Liver (tissue), 9 donors: ENCODE measurements around the gene SLC9A2. TPM values are rescaled to one million over a fixed set of nuclear protein-coding genes. Genes with fewer than 3 reads are reported as not detected.

Source experiments
- DNase-seq: peaks from one replicate; pipeline ENCODE4 v3.0.0-alpha.2; 2017; ENCODE audit warnings: low spot score
- H3K27ac ChIP-seq, 2 donors: one replicate each; pipeline ENCODE4 v1.7.0; 2013; ENCODE audit warnings: inconsistent platforms in 2 of 2, low read length in 2 of 2, control low read depth in 1 of 2, low read depth in 1 of 2, mild to moderate bottlenecking in 1 of 2
- H3K27me3 ChIP-seq, 4 donors: one replicate each; pipeline versions ENCODE4 v1.6.1 to v1.7.0; 2013; ENCODE audit warnings: low read length in 3 of 4, inconsistent platforms in 1 of 4, mild to moderate bottlenecking in 1 of 4, moderate library complexity in 1 of 4; ENCODE audit not compliant: control insufficient read depth in 4 of 4, insufficient read depth in 4 of 4
- H3K36me3 ChIP-seq, 4 donors: one replicate each; pipeline versions ENCODE4 v1.6.1 to v1.7.0; 2013; ENCODE audit warnings: low read length in 3 of 4, mild to moderate bottlenecking in 3 of 4, low read depth in 1 of 4, moderate library complexity in 1 of 4; ENCODE audit not compliant: control insufficient read depth in 4 of 4, insufficient read depth in 3 of 4
- H3K4me1 ChIP-seq, 4 donors: one replicate each; pipeline versions ENCODE4 v1.6.1 to v1.7.0; 2013; ENCODE audit warnings: low read length in 3 of 4, mild to moderate bottlenecking in 3 of 4, moderate library complexity in 1 of 4; ENCODE audit not compliant: control insufficient read depth in 4 of 4, insufficient read depth in 4 of 4
- H3K4me3 ChIP-seq, 3 donors: one replicate each; pipeline versions ENCODE4 v1.6.1 to v1.7.0; 2013; ENCODE audit warnings: low read length in 3 of 3, control low read depth in 1 of 3, low read depth in 1 of 3, mild to moderate bottlenecking in 1 of 3
- H3K9ac ChIP-seq, 2 donors: one replicate each; pipeline ENCODE4 v1.7.0; 2013; ENCODE audit warnings: low read length in 2 of 2, mild to moderate bottlenecking in 2 of 2, moderate library complexity in 2 of 2, control low read depth in 1 of 2, low read depth in 1 of 2
- H3K9me3 ChIP-seq, 4 donors: one replicate each; pipeline versions ENCODE4 v1.6.1 to v1.7.0; 2013; ENCODE audit warnings: low read length in 3 of 4; ENCODE audit not compliant: control insufficient read depth in 4 of 4
- ATF3 ChIP-seq: IDR thresholded peaks from 2 replicates; pipeline ENCODE4 v1.6.1; 2016; ENCODE audit warnings: antibody characterized with exemption
- EGR1 ChIP-seq, 2 donors: IDR thresholded peaks; 2 replicates each; pipeline ENCODE4 v1.6.1; 2016 to 2018; ENCODE audit warnings: antibody characterized with exemption in 2 of 2, low read depth in 2 of 2
- FOXA1 ChIP-seq: IDR thresholded peaks from 2 replicates; pipeline ENCODE4 v1.6.1; 2016; ENCODE audit warnings: antibody characterized with exemption
- FOXA2 ChIP-seq: IDR thresholded peaks from 2 replicates; pipeline ENCODE4 v1.6.1; 2016; ENCODE audit warnings: antibody characterized with exemption
- GABPA ChIP-seq, 2 donors: IDR thresholded peaks in 1 of 2; conservative IDR thresholded peaks in 1 of 2; 2 replicates each; pipeline ENCODE4 v1.6.1; 2016; ENCODE audit warnings: antibody characterized with exemption in 2 of 2, mild to moderate bottlenecking in 1 of 2, moderate library complexity in 1 of 2
- HNF4A ChIP-seq, 2 donors: conservative IDR thresholded peaks; 2 replicates each; pipeline ENCODE4 v1.6.1; 2016; ENCODE audit warnings: antibody characterized with exemption in 2 of 2, mild to moderate bottlenecking in 2 of 2
- HNF4G ChIP-seq: IDR thresholded peaks from 2 replicates; pipeline ENCODE4 v1.6.1; 2016; ENCODE audit warnings: antibody characterized with exemption
- JUND ChIP-seq, 2 donors: IDR thresholded peaks; 2 replicates each; pipeline ENCODE4 v1.6.1; 2016; ENCODE audit warnings: antibody characterized with exemption in 2 of 2
- MAX ChIP-seq: IDR thresholded peaks from 2 replicates; pipeline ENCODE4 v1.6.1; 2016; ENCODE audit warnings: antibody characterized with exemption
- NR2F2 ChIP-seq: IDR thresholded peaks from 2 replicates; pipeline ENCODE4 v1.6.1; 2016; ENCODE audit warnings: antibody characterized with exemption
- RAD21 ChIP-seq, 2 donors: IDR thresholded peaks; 2 replicates each; pipeline ENCODE4 v1.6.1; 2016; ENCODE audit warnings: antibody characterized with exemption in 2 of 2, mild to moderate bottlenecking in 2 of 2
- REST ChIP-seq: IDR thresholded peaks from 2 replicates; pipeline ENCODE4 v1.6.1; 2016; ENCODE audit warnings: antibody characterized with exemption, mild to moderate bottlenecking
- RXRA ChIP-seq, 2 donors: IDR thresholded peaks; 2 replicates each; pipeline ENCODE4 v1.6.1; 2017 to 2018; ENCODE audit warnings: antibody characterized with exemption in 2 of 2, mild to moderate bottlenecking in 1 of 2
- SP1 ChIP-seq: IDR thresholded peaks from 2 replicates; pipeline ENCODE4 v1.6.1; 2018; ENCODE audit warnings: antibody characterized with exemption, mild to moderate bottlenecking
- TAF1 ChIP-seq: conservative IDR thresholded peaks from 2 replicates; pipeline ENCODE4 v1.6.1; 2016; ENCODE audit warnings: antibody characterized with exemption, mild to moderate bottlenecking
- YY1 ChIP-seq: IDR thresholded peaks from 2 replicates; pipeline ENCODE4 v1.6.1; 2016; ENCODE audit warnings: antibody characterized with exemption, mild to moderate bottlenecking
- ZBTB33 ChIP-seq: IDR thresholded peaks from 2 replicates; pipeline ENCODE4 v1.6.1; 2016; ENCODE audit warnings: antibody characterized with exemption
- WGBS: extraction: QIAGEN DNeasy Blood & Tissue Kit; methylation state at CpG from one replicate; pipeline ENCODE4 v1.1.7; 2013; 5-methylcytosine and 5-hydroxymethylcytosine counted together
- polyA plus RNA-seq, 2 donors: library from polyadenylated mRNA; stranded (reverse) in 1 of 2; unstranded in 1 of 2; fragments of 200-250 nt in 1 of 2; fragments of >200 nt in 1 of 2; fragmentation: Nextera tagmentation in 1 of 2; extraction: Ambion mirVana in 1 of 2; gene quantifications; one replicate each; pipeline versions ENCODE4 v1.2.1 to v1.2.3, GENCODE V29; 2013 to 2015
- total RNA-seq, 2 donors: library from RNA; depleted of rRNA; stranded (reverse); fragments of >200 nt; gene quantifications; one replicate each; pipeline ENCODE4 v1.2.3, GENCODE V29; 2014
- TF ChIP-seq, protein P1 (sequence below): fragments of 150-350 bp; IDR thresholded peaks from 2 replicates; pipeline ENCODE4 v1.5.1; 2017; ENCODE audit warnings: improper control_type of control experiment, low read depth, low read length; ENCODE audit not compliant: missing input control
- donor health status: healthy.
- donor health status: healthy.
- donor health status: healthy.
- donor health status: healthy.
- donor health status: healthy.

SLC9A2 gene
- total and polyA plus RNA-seq, 4 donors: under 0.01 to 0.05 (median 0.01) TPM; not detected in 1

DNA sequence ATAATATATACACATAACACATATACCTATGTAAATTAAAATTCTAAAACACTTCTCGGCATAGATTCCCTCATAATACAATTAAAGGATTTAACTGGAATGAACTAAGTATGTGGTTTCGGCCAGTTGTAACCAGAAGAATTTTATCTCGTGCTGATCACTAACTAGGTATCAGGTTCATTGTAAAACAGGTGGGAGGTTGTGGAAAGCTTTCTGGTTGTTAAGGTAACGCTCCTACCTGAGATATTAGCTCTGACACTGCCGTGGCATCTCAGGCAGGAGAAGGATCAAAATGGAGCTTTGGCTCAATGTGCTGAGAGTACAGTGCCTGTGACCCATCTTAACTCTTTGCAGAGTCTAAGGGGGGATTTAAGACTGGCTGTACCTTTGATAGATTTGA is 42.5 kb downstream of the SLC9A2 start:
- H3K9ac ChIP-seq: no peak overlapping the region
- peaks cover 0 to 7% (median 0%) of the 10 kb centered on the region in 4 donors for H3K27me3 ChIP-seq
- DNase-seq: no peak
- no peak overlapping the region for H3K27ac ChIP-seq
- H3K4me3 ChIP-seq: no peak overlapping the region
- TF ChIP-seq FOXA2: no peak
- no peak for TF ChIP-seq FOXA1
- TF ChIP-seq REST: no peak
- TF ChIP-seq RXRA (IDR thresholded peaks at IDR 0.05): no peak
- no peak for TF ChIP-seq RAD21 (IDR thresholded peaks at IDR 0.05)
- TF ChIP-seq HNF4G: no peak
- TF ChIP-seq YY1: no peak
- no peak for TF ChIP-seq ZBTB33
- no peak for TF ChIP-seq NR2F2
- TF ChIP-seq SP1: no peak
- no peak for TF ChIP-seq TAF1
- no peak for TF ChIP-seq HNF4A (conservative IDR thresholded peaks at IDR 0.05)
- TF ChIP-seq MAX: no peak
- no peak for TF ChIP-seq JUND (IDR thresholded peaks at IDR 0.05)
- no peak for TF ChIP-seq ATF3
- no peak for TF ChIP-seq EGR1 (IDR thresholded peaks at IDR 0.05; ENCODE audit: low read depth in 2 of 2)
- TF ChIP-seq, protein P1, sequence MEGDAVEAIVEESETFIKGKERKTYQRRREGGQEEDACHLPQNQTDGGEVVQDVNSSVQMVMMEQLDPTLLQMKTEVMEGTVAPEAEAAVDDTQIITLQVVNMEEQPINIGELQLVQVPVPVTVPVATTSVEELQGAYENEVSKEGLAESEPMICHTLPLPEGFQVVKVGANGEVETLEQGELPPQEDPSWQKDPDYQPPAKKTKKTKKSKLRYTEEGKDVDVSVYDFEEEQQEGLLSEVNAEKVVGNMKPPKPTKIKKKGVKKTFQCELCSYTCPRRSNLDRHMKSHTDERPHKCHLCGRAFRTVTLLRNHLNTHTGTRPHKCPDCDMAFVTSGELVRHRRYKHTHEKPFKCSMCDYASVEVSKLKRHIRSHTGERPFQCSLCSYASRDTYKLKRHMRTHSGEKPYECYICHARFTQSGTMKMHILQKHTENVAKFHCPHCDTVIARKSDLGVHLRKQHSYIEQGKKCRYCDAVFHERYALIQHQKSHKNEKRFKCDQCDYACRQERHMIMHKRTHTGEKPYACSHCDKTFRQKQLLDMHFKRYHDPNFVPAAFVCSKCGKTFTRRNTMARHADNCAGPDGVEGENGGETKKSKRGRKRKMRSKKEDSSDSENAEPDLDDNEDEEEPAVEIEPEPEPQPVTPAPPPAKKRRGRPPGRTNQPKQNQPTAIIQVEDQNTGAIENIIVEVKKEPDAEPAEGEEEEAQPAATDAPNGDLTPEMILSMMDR: no peak
- TF ChIP-seq GABPA (IDR thresholded peaks at IDR 0.05 in 1 of 2, conservative IDR thresholded peaks at IDR 0.05 in 1 of 2): no peak
- no peaks in the 10 kb centered on the region for H3K36me3 ChIP-seq
- H3K4me1 ChIP-seq: no peaks in the 10 kb centered on the region
- 64% methylated on average over 5 of the region's 5 CpGs for WGBS
- no peaks in the 10 kb centered on the region for H3K9me3 ChIP-seq
